ENCODE measurements around the gene REELD1.

REELD1 gene

GRCh38 chr4:146245246-146245645 is 30.9 kb downstream of the REELD1 start:
- H3K9ac ChIP-seq (ENCODE audit: low read length) = no peak overlapping the region
- H3K9me3 ChIP-seq (ENCODE audit: low read length) = no peaks in the 10 kb centered on the region
- H3K27ac ChIP-seq (ENCODE audit: low read depth, low read length, poor library complexity, severe bottlenecking) = no peak overlapping the region
- no peak overlapping the region for H3K4me2 ChIP-seq (ENCODE audit: low read length)
- no peaks in the 10 kb centered on the region; the same call in 1 of the 2 replicates for H3K27me3 ChIP-seq (ENCODE audit: insufficient read depth, low read length)
- no peaks in the 10 kb centered on the region for H3K79me2 ChIP-seq (ENCODE audit: insufficient read depth, low read length)
- H4K20me1 ChIP-seq (ENCODE audit: insufficient read depth, low read length) = no peaks in the 10 kb centered on the region
- H3K9me2 ChIP-seq (ENCODE audit: low read depth, low read length) = no peaks in the 10 kb centered on the region
- H3K4me3 ChIP-seq (ENCODE audit: low read depth, low read length, poor library complexity, severe bottlenecking) = no peak overlapping the region
- H2AFZ ChIP-seq (ENCODE audit: low read length) = no peak overlapping the region
- TF ChIP-seq CTCF (IDR thresholded peaks at IDR 0.05; ENCODE audit: low read length) (no peak), EZH2 (IDR thresholded peaks at IDR 0.05; ENCODE audit: borderline replicate concordance, low read length) (no peak)
- H3K4me1 ChIP-seq (ENCODE audit: insufficient read depth, low read length, severe bottlenecking) = peaks cover 13% of the 10 kb centered on the region
- no peaks in the 10 kb centered on the region for H3K36me3 ChIP-seq (ENCODE audit: insufficient read depth, low read length)
- no peaks in the 10 kb centered on the region for H3F3A ChIP-seq (ENCODE audit: insufficient read depth, low read length)

- Histone ChIP-seq H3K9ac (ENCODE audit: low read length) (no peak overlapping the region), H3K9me2 (ENCODE audit: low read depth, low read length) (no peaks in the 10 kb centered on the region), H3K27ac (ENCODE audit: low read depth, low read length, poor library complexity, severe bottlenecking) (no peak overlapping the region), H3K4me3 (ENCODE audit: low read depth, low read length, poor library complexity, severe bottlenecking) (no peak overlapping the region), H3K79me2 (ENCODE audit: insufficient read depth, low read length) (no peaks in the 10 kb centered on the region), H3K27me3 (ENCODE audit: insufficient read depth, low read length) (no peaks in the 10 kb centered on the region; the same call in 1 of the 2 replicates), H3K9me3 (ENCODE audit: low read length) (no peaks in the 10 kb centered on the region), H4K20me1 (ENCODE audit: insufficient read depth, low read length) (no peaks in the 10 kb centered on the region), H3K4me2 (ENCODE audit: low read length) (no peak overlapping the region), H2AFZ (ENCODE audit: low read length) (no peak overlapping the region), H3F3A (ENCODE audit: insufficient read depth, low read length) (no peaks in the 10 kb centered on the region), H3K36me3 (ENCODE audit: insufficient read depth, low read length) (no peaks in the 10 kb centered on the region), H3K4me1 (ENCODE audit: insufficient read depth, low read length, severe bottlenecking) (peaks cover 13% of the 10 kb centered on the region)
- TF ChIP-seq CTCF (IDR thresholded peaks at IDR 0.05; ENCODE audit: low read length) (no peak), EZH2 (IDR thresholded peaks at IDR 0.05; ENCODE audit: borderline replicate concordance, low read length) (no peak)
These were observed 31.5 kb downstream of the REELD1 start for GRCh38 chr4:146245850-146246249.

GRCh38 chr4:146246381-146246780 is 32.0 kb downstream of the REELD1 start:
- no peaks in the 10 kb centered on the region for H3K9me2 ChIP-seq (ENCODE audit: low read depth, low read length)
- H2AFZ ChIP-seq (ENCODE audit: low read length) = no peak overlapping the region
- H3K4me2 ChIP-seq (ENCODE audit: low read length) = no peak overlapping the region
- no peaks in the 10 kb centered on the region for H3K79me2 ChIP-seq (ENCODE audit: insufficient read depth, low read length)
- H3K27ac ChIP-seq (ENCODE audit: low read depth, low read length, poor library complexity, severe bottlenecking) = no peak overlapping the region
- H4K20me1 ChIP-seq (ENCODE audit: insufficient read depth, low read length) = no peaks in the 10 kb centered on the region
- H3K36me3 ChIP-seq (ENCODE audit: insufficient read depth, low read length) = no peaks in the 10 kb centered on the region
- peaks cover 13% of the 10 kb centered on the region for H3K4me1 ChIP-seq (ENCODE audit: insufficient read depth, low read length, severe bottlenecking)
- no peaks in the 10 kb centered on the region for H3K9me3 ChIP-seq (ENCODE audit: low read length)
- no peaks in the 10 kb centered on the region for H3F3A ChIP-seq (ENCODE audit: insufficient read depth, low read length)
- no peak overlapping the region for H3K4me3 ChIP-seq (ENCODE audit: low read depth, low read length, poor library complexity, severe bottlenecking)
- TF ChIP-seq CTCF (IDR thresholded peaks at IDR 0.05; ENCODE audit: low read length) (no peak), EZH2 (IDR thresholded peaks at IDR 0.05; ENCODE audit: borderline replicate concordance, low read length) (no peak)
- no peaks in the 10 kb centered on the region; the same call in 1 of the 2 replicates for H3K27me3 ChIP-seq (ENCODE audit: insufficient read depth, low read length)
- no peak overlapping the region for H3K9ac ChIP-seq (ENCODE audit: low read length)

All from OCI-LY1 (cell line).